ENCODE results near the gene CHST9.

DNA sequence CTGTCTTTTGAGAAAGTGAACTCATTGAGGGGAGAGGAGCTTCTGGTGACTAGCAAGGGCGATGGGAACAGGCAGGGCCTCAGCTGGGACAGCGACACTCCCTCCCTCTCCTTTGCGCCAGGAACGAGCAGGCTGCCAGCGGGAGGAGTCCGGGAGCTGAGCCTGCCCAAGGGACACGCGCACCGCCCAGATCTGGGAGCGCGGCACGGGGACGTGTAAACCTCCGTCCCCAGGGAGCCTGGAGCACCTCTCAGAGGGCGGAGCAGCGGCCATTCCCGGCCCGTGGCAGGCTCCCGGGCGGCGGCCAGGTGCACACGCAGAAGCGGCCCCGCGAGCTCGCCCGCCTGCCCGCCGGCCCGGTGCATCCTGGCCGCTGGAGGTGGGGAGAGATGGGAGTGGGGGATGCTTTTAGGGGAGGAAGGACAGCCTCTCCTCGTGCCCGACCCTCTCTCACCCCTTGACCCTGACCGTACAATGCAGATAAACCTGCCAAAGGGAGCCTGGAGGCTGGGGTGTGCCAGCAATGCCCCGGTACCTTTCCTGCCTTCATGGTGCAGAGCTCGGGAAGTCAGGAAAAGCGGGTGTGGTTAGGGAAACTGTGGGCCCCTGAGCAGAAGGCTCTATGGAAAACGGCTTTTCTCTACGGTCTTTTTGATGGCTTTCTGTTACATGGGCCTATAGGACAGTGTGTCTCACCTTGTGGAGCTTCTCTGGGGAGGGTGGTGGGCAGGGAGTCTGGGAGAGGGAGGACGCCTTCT, 321.8 kb downstream of the CHST9 start:
- TF ChIP-seq POLR2A (IDR thresholded peaks at IDR 0.05), result no peak
- TF ChIP-seq, protein P1, sequence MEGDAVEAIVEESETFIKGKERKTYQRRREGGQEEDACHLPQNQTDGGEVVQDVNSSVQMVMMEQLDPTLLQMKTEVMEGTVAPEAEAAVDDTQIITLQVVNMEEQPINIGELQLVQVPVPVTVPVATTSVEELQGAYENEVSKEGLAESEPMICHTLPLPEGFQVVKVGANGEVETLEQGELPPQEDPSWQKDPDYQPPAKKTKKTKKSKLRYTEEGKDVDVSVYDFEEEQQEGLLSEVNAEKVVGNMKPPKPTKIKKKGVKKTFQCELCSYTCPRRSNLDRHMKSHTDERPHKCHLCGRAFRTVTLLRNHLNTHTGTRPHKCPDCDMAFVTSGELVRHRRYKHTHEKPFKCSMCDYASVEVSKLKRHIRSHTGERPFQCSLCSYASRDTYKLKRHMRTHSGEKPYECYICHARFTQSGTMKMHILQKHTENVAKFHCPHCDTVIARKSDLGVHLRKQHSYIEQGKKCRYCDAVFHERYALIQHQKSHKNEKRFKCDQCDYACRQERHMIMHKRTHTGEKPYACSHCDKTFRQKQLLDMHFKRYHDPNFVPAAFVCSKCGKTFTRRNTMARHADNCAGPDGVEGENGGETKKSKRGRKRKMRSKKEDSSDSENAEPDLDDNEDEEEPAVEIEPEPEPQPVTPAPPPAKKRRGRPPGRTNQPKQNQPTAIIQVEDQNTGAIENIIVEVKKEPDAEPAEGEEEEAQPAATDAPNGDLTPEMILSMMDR (IDR thresholded peaks at IDR 0.05), result no peak
- peak; percentile 27 for TF ChIP-seq POLR2AphosphoS5 (IDR thresholded peaks at IDR 0.05)

All from prostate gland (tissue), 2 donors.